Lower lobe of right lung (tissue), 2 donors: Measurements from ENCODE around the gene ATRIP. TPM values are rescaled to one million over a fixed set of nuclear protein-coding genes. Genes with fewer than 3 reads are reported as not detected.
A peak's percentile ranks its signal among the peaks of the same experiment; 100 is the strongest.

Source experiments
- ATAC-seq, 2 donors: fragments of 200-7000 bp; cut with Tn5 transposase; one replicate each; pipeline ENCODE4 v1.9.1; 2020 to 2022; ENCODE audit warnings: mild to moderate bottlenecking in 2 of 2, moderate library complexity in 2 of 2
- DNase-seq: peaks from one replicate; pipeline ENCODE4 v3.0.0-alpha.2; 2020
- H3K27ac ChIP-seq: fragments of 200-600 bp; one replicate; pipeline ENCODE4 v1.8.0; 2022
- H3K27me3 ChIP-seq: fragments of 200-600 bp; one replicate; pipeline ENCODE4 v1.8.0; 2022; ENCODE audit warnings: low read depth
- H3K36me3 ChIP-seq: fragments of 200-600 bp; one replicate; pipeline ENCODE4 v1.8.0; 2022; ENCODE audit warnings: mild to moderate bottlenecking
- H3K4me1 ChIP-seq: fragments of 200-600 bp; one replicate; pipeline ENCODE4 v1.8.0; 2022
- H3K4me3 ChIP-seq: fragments of 200-600 bp; one replicate; pipeline ENCODE4 v1.8.0; 2022; ENCODE audit warnings: mild to moderate bottlenecking
- H3K9me3 ChIP-seq: fragments of 200-600 bp; one replicate; pipeline ENCODE4 v1.8.0; 2022
- CTCF ChIP-seq: fragments of 200-600 bp; IDR thresholded peaks from one replicate; pipeline ENCODE4 v1.8.0; 2022; ENCODE audit warnings: antibody characterized with exemption, mild to moderate bottlenecking
- intact Hi-C: fragments of 100-400 bp; cut with DNase I; formaldehyde crosslinking; loops from one replicate; pipeline ENCODE4 v1.11.0; 2022
- total RNA-seq: library from RNA; stranded (reverse); fragmentation: NEBNext Ultra II Directional; extraction: Animal tissue kit (Norgen Biotek cat#: 25700); gene quantifications from one replicate; pipeline ENCODE4 v1.2.1, GENCODE V29; 2021
- donor health status: DM: no; HTN: yes; CAD: no; lungs with severe emphysema.

ATRIP gene
- total RNA-seq, 1 donor from 2014 or later, result 5.9 TPM

- Histone ChIP-seq H3K27me3 (no peaks in the 10 kb centered on the region), H3K4me3 (no peak overlapping the region), H3K36me3 (peaks cover 99% of the 10 kb centered on the region), H3K27ac (no peak overlapping the region), H3K9me3 (no peaks in the 10 kb centered on the region), H3K4me1 (no peaks in the 10 kb centered on the region)
- DNase-seq (peak; percentile 40), ATAC-seq (no peak)
- intact Hi-C loops, result no loop called here
- TF ChIP-seq CTCF, result no peak
Observed at GRCh38 chr3:48412375-48413001, 34.0 kb upstream of the ATRIP start.

- H3K4me3 ChIP-seq, result no peak overlapping the region
- DNase-seq, result peak; percentile 23
- no peaks in the 10 kb centered on the region for H3K4me1 ChIP-seq
- no peaks in the 10 kb centered on the region for H3K9me3 ChIP-seq
- TF ChIP-seq CTCF, result no peak
- ATAC-seq, result no peak
- intact Hi-C loops, result no loop called here
- H3K27me3 ChIP-seq, result no peaks in the 10 kb centered on the region
- peaks cover 99% of the 10 kb centered on the region for H3K36me3 ChIP-seq
- no peak overlapping the region for H3K27ac ChIP-seq
Observed at GRCh38 chr3:48413086-48413485, 33.5 kb upstream of the ATRIP start.

- peaks cover 99% of the 10 kb centered on the region for H3K36me3 ChIP-seq
Observed at GRCh38 chr3:48413611-48414010, 32.9 kb upstream of the ATRIP start.

GRCh38 chr3:48414376-48415250 lies 31.9 kb upstream of the ATRIP start:
- intact Hi-C loops, result no loop called here
- no peaks in the 10 kb centered on the region for H3K4me1 ChIP-seq
- peaks cover 97% of the 10 kb centered on the region for H3K36me3 ChIP-seq
- TF ChIP-seq CTCF, result no peak
- H3K27me3 ChIP-seq, result no peaks in the 10 kb centered on the region
- no peak for ATAC-seq
- DNase-seq, result peak; percentile 35
- no peak overlapping the region for H3K27ac ChIP-seq
- no peak overlapping the region for H3K4me3 ChIP-seq
- no peaks in the 10 kb centered on the region for H3K9me3 ChIP-seq

More at GRCh38 chr3:48413611-48414010, 32.9 kb upstream of the ATRIP start:
- Histone ChIP-seq H3K4me1 (no peaks in the 10 kb centered on the region), H3K4me3 (no peak overlapping the region), H3K27ac (no peak overlapping the region), H3K9me3 (no peaks in the 10 kb centered on the region), H3K27me3 (no peaks in the 10 kb centered on the region)
- intact Hi-C loops, result no loop called here
- no peak for ATAC-seq
- peak; percentile 40 for DNase-seq
- no peak for TF ChIP-seq CTCF

- DNase-seq, result peak; percentile 23
Observed at GRCh38 chr3:48415251-48415953, 31.1 kb upstream of the ATRIP start.

More at GRCh38 chr3:48415251-48415953, 31.1 kb upstream of the ATRIP start:
- Histone ChIP-seq H3K27ac (no peak overlapping the region), H3K4me3 (no peak overlapping the region), H3K36me3 (peaks cover 89% of the 10 kb centered on the region), H3K27me3 (no peaks in the 10 kb centered on the region), H3K9me3 (no peaks in the 10 kb centered on the region), H3K4me1 (no peaks in the 10 kb centered on the region)
- no peak for ATAC-seq
- intact Hi-C loops, result no loop called here
- TF ChIP-seq CTCF, result no peak
